ENCODE results near the gene RALGAPA1. TPM values are rescaled to one million over a fixed set of nuclear protein-coding genes. Genes with fewer than 3 reads are reported as not detected.

The RALGAPA1 gene
- total and polyA plus RNA-seq, 2 experiments from 2014 or later = 7.5 to 22.2 TPM

DNA sequence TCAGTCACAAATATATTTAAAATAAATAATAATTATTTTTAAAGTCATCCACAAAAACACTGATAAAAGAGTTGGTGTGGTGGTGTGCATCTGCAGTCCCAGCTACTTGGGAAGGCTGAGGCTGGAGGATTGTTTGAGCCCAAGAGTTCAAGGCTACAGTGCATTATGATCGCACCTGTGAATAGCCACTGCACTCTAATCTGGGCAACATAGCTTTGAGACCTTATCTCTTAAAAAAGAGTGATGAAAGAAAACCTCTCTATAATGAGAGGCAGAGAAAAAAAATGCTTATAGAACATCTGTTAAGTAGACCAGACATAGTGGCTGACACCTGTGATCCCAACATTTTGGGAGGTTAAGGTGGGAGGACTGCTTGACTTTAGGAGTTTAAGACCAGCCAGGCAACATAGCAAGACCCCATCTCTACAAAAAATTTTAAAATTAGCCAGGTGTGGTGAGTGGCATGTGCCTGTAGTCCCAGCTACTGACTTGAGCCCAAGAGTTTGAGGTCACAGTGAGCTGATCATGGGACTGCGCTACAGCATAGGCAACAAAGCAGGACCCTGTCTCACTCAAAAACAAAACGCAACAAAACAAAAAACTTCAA is 50.5 kb downstream of the RALGAPA1 start:
- H3K4me3 ChIP-seq = no peak overlapping the region
- no peaks in the 10 kb centered on the region for H3K4me1 ChIP-seq (ENCODE audit: insufficient read depth)
- H3F3A ChIP-seq (ENCODE audit: insufficient read depth) = no peaks in the 10 kb centered on the region
- no peaks in the 10 kb centered on the region for H3K9me3 ChIP-seq (ENCODE audit: low read depth)
- WGBS, 2 experiments (ENCODE audit: low coverage in 1 of 2, low lambda C conversion rate in 2 of 2, missing lambda C conversion rate in 2 of 2) = 98 to 99% methylated on average over 3 of the region's 3 CpGs
- H2AFZ ChIP-seq = no peak overlapping the region
- in situ Hi-C loops (cut with MboI) = no loop called here
- TF ChIP-seq EZH2phosphoT487 (IDR thresholded peaks at IDR 0.05; ENCODE audit: insufficient read depth, low read depth) (no peak), EZH2 (IDR thresholded peaks at IDR 0.05; ENCODE audit: insufficient read depth, poor library complexity, severe bottlenecking) (no peak)
- H3K9ac ChIP-seq = no peak overlapping the region
- H3K79me2 ChIP-seq (ENCODE audit: insufficient read depth) = no peaks in the 10 kb centered on the region
- no peak for DNase-seq
- H4K20me1 ChIP-seq (ENCODE audit: insufficient read depth) = no peaks in the 10 kb centered on the region
- H3K27ac ChIP-seq = no peak overlapping the region
- H3K27me3 ChIP-seq (replicated peaks; ENCODE audit: insufficient read depth) = no peaks in the 10 kb centered on the region
- peaks cover 16% of the 10 kb centered on the region; the same call in 1 of the 2 replicates for H3K36me3 ChIP-seq (ENCODE audit: low read depth)
- H3K4me2 ChIP-seq (ENCODE audit: unreplicated experiment) = no peak overlapping the region
- no peaks in the 10 kb centered on the region for H3K9me2 ChIP-seq (ENCODE audit: insufficient read depth)

DNA sequence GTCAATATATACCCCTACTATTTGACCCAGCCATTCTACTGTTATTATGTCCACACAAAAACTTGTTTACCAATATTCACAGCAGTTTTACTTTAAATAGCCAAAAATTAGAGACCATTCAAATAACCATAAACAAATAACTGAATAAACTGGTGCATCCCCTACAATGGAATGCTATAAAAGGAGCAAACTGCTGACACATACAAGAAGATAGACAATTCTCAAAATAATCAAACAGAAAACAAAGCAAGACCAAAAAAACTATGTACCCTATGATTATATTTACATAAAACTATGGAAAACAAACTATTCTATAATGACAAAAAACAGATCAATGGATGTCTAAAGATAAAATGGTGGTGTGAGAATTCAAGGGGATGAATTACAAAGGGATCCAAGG is 54.4 kb downstream of the RALGAPA1 start:
- Histone ChIP-seq H4K20me1 (ENCODE audit: insufficient read depth) (no peaks in the 10 kb centered on the region), H3K9ac (no peak overlapping the region), H3K79me2 (ENCODE audit: insufficient read depth) (no peaks in the 10 kb centered on the region), H3K27ac (no peak overlapping the region), H3K9me3 (ENCODE audit: low read depth) (no peaks in the 10 kb centered on the region), H3K4me2 (ENCODE audit: unreplicated experiment) (no peak overlapping the region), H3K4me1 (ENCODE audit: insufficient read depth) (no peaks in the 10 kb centered on the region), H3K27me3 (replicated peaks; ENCODE audit: insufficient read depth) (no peaks in the 10 kb centered on the region), H3K36me3 (ENCODE audit: low read depth) (peaks cover 30% of the 10 kb centered on the region), H3F3A (ENCODE audit: insufficient read depth) (no peaks in the 10 kb centered on the region), H2AFZ (no peak overlapping the region), H3K4me3 (no peak overlapping the region), H3K9me2 (ENCODE audit: insufficient read depth) (no peaks in the 10 kb centered on the region)
- TF ChIP-seq EZH2 (IDR thresholded peaks at IDR 0.05; ENCODE audit: insufficient read depth, poor library complexity, severe bottlenecking) (no peak), EZH2phosphoT487 (IDR thresholded peaks at IDR 0.05; ENCODE audit: insufficient read depth, low read depth) (no peak)
- no peak for DNase-seq
- in situ Hi-C loops (cut with MboI) = no loop called here

GRCh38 chr14:35752380-35752779 is 56.7 kb downstream of the RALGAPA1 start:
- WGBS, 2 experiments (ENCODE audit: low coverage in 1 of 2, low lambda C conversion rate in 2 of 2, missing lambda C conversion rate in 2 of 2) = 86 to 90% methylated on average over 3 of the region's 3 CpGs
- no peaks in the 10 kb centered on the region for H3K27me3 ChIP-seq (replicated peaks; ENCODE audit: insufficient read depth)
- H2AFZ ChIP-seq = no peak overlapping the region
- H3K36me3 ChIP-seq (ENCODE audit: low read depth) = peaks cover 35% of the 10 kb centered on the region
- H3K9me2 ChIP-seq (ENCODE audit: insufficient read depth) = no peaks in the 10 kb centered on the region
- H3K9me3 ChIP-seq (ENCODE audit: low read depth) = no peaks in the 10 kb centered on the region
- TF ChIP-seq EZH2 (IDR thresholded peaks at IDR 0.05; ENCODE audit: insufficient read depth, poor library complexity, severe bottlenecking) (no peak), EZH2phosphoT487 (IDR thresholded peaks at IDR 0.05; ENCODE audit: insufficient read depth, low read depth) (no peak)
- no peaks in the 10 kb centered on the region for H3K4me1 ChIP-seq (ENCODE audit: insufficient read depth)
- H3K9ac ChIP-seq = no peak overlapping the region
- no peak for DNase-seq
- no peaks in the 10 kb centered on the region for H4K20me1 ChIP-seq (ENCODE audit: insufficient read depth)
- H3K79me2 ChIP-seq (ENCODE audit: insufficient read depth) = no peaks in the 10 kb centered on the region
- H3K27ac ChIP-seq = no peak overlapping the region
- no peak overlapping the region for H3K4me2 ChIP-seq (ENCODE audit: unreplicated experiment)
- no peak overlapping the region for H3K4me3 ChIP-seq
- in situ Hi-C loops (cut with MboI) = no loop called here
- peaks cover 3% of the 10 kb centered on the region; the same call in 1 of the 2 replicates for H3F3A ChIP-seq (ENCODE audit: insufficient read depth)

DNA sequence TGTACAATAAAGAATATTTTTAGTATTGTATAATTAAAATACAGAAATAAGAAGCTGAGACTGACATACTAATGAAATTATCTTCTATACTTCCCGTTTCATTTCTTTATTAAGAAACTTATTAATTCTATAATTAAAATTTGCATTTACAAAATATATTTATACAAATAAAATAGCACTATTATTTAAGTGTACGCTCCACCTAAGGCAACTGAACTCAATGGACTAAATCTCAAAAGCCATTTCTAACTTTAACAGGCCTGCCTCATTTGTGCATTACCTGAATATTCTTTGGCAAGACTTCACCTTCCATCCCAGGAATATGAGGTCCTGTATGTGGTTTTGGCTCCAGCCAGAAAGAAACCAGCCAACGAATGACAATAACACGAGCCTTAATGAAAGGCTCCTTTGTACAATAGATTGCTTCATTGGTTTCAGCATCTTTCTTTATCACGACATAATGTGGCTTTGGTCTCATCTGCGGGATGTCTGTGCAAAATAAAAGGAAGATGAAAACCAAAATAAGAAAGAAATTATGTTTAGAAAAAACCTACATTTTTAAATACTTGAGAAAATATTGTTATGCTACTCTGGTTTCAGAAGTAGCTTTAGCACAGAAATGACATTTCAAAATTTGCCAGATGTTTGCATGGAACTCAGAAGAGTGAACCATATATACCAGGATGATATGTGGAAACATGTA is 58.7 kb downstream of the RALGAPA1 start:
- no peaks in the 10 kb centered on the region for H4K20me1 ChIP-seq (ENCODE audit: insufficient read depth)
- H3K4me2 ChIP-seq (ENCODE audit: unreplicated experiment) = no peak overlapping the region
- TF ChIP-seq EZH2 (IDR thresholded peaks at IDR 0.05; ENCODE audit: insufficient read depth, poor library complexity, severe bottlenecking) = no peak
- TF ChIP-seq EZH2phosphoT487 (IDR thresholded peaks at IDR 0.05; ENCODE audit: insufficient read depth, low read depth) = no peak
- no peak overlapping the region for H3K4me3 ChIP-seq
- in situ Hi-C loops (cut with MboI) = no loop called here
- 82 to 91% methylated on average over 5 to 6 of the region's 6 CpGs for WGBS, 2 experiments (ENCODE audit: low coverage in 1 of 2, low lambda C conversion rate in 2 of 2, missing lambda C conversion rate in 2 of 2)
- H3K36me3 ChIP-seq (ENCODE audit: low read depth) = peaks cover 27% of the 10 kb centered on the region; the same call in 1 of the 2 replicates
- H3K4me1 ChIP-seq (ENCODE audit: insufficient read depth) = no peaks in the 10 kb centered on the region
- H3K27ac ChIP-seq = no peak overlapping the region
- H3K27me3 ChIP-seq (replicated peaks; ENCODE audit: insufficient read depth) = no peaks in the 10 kb centered on the region
- DNase-seq = no peak
- H3F3A ChIP-seq (ENCODE audit: insufficient read depth) = peaks cover 3% of the 10 kb centered on the region; the same call in 1 of the 2 replicates
- H3K9me2 ChIP-seq (ENCODE audit: insufficient read depth) = no peaks in the 10 kb centered on the region
- H2AFZ ChIP-seq = no peak overlapping the region
- H3K79me2 ChIP-seq (ENCODE audit: insufficient read depth) = no peaks in the 10 kb centered on the region
- no peak overlapping the region for H3K9ac ChIP-seq
- H3K9me3 ChIP-seq (ENCODE audit: low read depth) = no peaks in the 10 kb centered on the region

All from GM23248 (cell line).